Activated CD8-positive, alpha-beta memory T cell treated with anti-CD3 and anti-CD28 coated beads, Interleukin-2, amount 50 U/mL, for 24 hours (primary cell): Measurements from ENCODE around the gene EXOC4.
"Not testable (repeated sequence)": the region's sequence is repeated elsewhere in the genome, so short reads cannot be mapped to it uniquely, and the experiment has no call there.

ENCODE experiments used
- DNase-seq: peaks from one replicate; pipeline ENCODE4 v3.0.0-alpha.2; 2020; ENCODE audit errors: extremely low read depth

EXOC4 gene

GRCh38 chr7:133623721-133624120 is 370.8 kb downstream of the EXOC4 start:
- no peak for DNase-seq

DNA sequence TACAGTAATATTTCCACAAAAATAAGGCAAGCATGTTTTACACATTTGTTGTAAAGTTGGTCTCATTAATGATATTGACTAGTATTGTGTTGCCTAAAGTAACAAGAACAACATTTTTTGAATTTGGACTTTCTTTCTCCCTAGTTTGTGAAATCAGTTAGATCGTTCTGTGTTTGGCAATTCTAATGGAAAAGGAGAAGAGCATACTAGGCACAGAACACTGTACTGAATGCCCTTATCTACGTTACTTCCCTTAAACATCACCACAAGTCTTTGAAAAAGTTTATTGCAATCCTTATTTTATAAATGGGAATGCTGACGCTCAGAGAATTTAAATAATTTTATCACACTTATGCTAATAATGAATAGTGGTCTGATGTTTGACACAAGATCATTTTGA is 372.2 kb downstream of the EXOC4 start:
- DNase-seq = no peak

- no peak for DNase-seq
These were observed 376.8 kb downstream of the EXOC4 start for GRCh38 chr7:133629701-133630100.

- DNase-seq = no peak
These were observed 380.2 kb downstream of the EXOC4 start for GRCh38 chr7:133633055-133633454.

- DNase-seq = no peak
These were observed 382.7 kb downstream of the EXOC4 start for GRCh38 chr7:133635541-133635940.

- no peak for DNase-seq
These were observed 386.0 kb downstream of the EXOC4 start for GRCh38 chr7:133638857-133639256.

- no peak for DNase-seq
These were observed 388.6 kb downstream of the EXOC4 start for GRCh38 chr7:133641436-133641835.

GRCh38 chr7:133642907-133643306 is 390.0 kb downstream of the EXOC4 start:
- no peak for DNase-seq

GRCh38 chr7:133643652-133644051 is 390.8 kb downstream of the EXOC4 start:
- not testable (repeated sequence) for DNase-seq

DNA sequence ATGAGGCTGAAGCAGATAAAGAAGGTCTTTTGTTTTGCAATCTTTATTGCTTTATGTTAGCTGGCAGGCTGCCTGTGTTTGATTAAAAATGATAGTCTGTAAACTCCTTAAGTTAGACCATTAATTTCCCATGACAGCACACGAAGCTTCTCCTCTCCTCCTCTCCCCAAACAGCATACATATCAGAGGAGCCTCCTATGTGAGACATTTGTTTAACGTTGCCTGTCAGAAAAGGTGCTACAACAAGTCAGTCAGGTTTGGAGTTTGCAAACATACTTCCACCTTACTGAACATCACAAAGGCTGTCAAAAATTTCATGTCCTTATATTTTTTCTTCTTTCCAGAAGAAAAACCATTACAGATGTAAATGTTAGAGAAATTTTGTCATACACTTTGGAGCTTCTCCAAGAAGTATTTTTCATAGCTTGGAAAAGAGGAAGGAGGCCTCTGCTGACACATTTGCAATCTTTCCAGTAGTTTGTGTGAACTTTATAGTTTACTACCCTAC is 393.1 kb downstream of the EXOC4 start:
- no peak for DNase-seq

- no peak for DNase-seq
These were observed 393.8 kb downstream of the EXOC4 start for GRCh38 chr7:133646472-133647315.

DNA sequence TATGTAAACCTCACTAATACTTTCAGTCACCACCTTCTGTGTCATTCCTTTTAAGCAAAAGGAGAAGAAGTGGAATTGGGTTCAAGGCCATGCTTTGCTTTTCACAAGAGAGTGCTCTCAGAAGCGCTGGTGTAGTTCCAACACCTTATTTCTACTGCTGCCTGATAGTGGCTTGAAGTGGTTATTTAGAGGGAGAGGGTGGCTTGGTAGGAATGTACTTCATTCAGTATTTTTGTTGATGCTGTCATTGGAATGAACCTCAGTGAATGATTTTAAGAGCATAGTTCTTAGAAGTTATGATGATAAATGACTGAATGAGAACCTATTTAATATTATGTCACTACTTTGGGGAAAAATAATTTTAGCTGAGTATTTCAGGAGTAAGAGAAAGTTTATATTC is 396.7 kb downstream of the EXOC4 start:
- no peak for DNase-seq

DNA sequence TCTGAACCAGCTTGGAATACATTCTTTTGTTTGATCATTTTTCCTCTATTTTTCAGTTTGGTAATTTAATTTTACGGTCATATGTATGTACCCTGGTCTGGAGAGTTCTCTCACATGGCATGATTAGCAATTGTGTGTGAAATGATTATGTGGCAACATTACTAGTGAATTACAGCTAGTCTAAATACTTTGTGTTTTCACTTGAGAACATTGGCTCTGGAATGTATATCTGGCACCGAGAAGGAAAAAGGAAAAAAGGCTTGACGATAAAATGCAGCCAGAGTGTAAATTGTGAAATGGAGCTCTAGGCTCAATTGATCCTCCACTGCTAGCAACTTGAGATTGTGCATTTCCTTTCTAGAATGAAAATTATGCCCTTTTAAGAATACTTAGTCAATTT is 397.2 kb downstream of the EXOC4 start:
- DNase-seq = no peak

DNA sequence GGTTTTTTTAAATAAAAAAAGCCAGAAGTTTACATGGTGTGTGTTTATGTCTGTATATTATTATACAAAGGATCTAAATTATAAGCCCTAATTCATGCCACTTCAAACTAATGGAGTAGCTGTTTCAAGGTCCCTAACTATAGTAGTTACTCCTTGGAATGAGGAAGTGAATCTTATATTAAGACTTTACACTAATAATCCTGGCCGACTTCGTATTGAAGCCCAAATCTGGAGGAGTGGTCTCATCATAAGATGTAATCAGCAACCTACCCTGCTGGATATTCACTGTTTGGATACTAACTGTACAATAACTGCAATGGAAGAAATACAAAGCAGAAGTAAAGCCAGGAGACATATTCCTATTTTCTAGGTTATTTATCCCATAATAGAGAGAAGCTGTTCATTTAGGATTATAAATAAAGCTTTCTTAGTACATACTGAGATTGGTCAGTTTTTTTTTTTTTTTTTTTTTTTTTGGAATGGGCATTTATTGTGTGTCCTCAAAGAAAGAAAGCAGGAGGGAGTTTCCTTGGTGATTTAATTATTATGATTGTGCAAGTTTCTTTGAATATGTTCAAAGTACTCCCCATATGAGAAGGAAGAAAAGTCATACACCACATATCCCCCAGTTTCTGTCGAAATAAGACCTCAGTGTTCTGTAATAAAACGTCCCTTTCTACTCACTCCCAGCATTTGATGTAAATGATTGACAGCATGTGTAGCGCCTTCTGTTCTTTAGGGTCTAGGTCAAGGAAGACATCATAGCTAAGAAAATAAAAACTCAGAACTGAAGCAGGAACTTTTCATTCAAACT is 397.8 kb downstream of the EXOC4 start:
- no peak for DNase-seq

DNA sequence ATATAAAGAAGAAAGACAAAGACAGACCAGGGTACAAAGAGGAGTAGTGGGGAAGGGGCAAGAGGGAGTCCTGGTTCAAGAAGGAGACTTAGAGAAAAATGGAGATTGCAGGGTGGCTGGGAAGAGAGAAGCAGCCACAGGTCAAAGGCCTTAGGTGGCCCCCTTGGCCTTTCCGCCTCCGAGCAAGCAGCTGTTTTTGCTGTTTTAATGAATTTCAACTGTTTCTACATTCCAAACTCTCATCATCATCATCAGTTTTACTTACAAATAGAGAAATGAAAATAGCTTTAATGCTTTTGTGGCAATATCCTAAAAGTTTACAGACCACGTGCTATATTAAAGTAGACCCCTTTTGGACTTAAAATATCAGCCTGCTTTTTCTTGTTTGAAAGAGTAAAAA is 399.7 kb downstream of the EXOC4 start:
- no peak for DNase-seq

DNA sequence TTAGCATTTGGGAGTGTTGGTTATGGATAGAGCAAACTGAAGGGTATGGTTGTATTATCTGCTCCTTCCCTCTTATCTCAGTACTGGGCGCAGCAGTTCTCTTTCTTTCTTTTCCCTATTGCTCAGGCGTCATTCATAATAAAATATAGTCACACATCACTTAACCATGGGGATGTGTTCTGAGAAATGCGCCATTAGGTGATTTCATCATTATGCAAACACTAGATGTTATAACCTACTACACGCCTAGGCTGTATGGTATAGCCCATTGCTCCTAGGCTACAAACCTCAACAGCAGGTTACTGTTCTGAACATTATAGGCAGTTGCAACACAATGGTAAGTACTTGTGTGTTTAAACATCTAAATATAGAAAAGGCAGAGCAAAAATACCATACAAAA is 401.7 kb downstream of the EXOC4 start:
- no peak for DNase-seq

DNA sequence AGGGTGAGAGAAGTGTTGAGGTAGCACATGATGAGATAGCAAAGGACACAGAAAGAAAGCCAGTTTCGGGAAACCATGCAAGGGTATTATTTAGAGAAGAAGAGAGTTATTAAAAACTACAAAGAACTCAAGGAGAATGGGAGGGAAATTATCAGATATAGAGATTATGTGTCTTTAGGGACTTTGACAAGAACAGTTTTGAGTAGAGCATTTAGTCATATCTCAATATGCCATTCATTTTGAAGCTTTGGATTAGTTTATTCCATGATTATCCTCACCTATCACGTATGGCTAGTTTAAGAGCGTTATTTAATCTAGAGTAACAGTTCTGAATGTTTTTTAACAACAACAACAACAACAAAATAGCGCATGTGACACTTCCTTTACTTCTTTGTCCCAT is 409.4 kb downstream of the EXOC4 start:
- no peak for DNase-seq

GRCh38 chr7:133662830-133663229 is 410.0 kb downstream of the EXOC4 start:
- DNase-seq = no peak

GRCh38 chr7:133664528-133664927 is 411.6 kb downstream of the EXOC4 start:
- no peak for DNase-seq

DNA sequence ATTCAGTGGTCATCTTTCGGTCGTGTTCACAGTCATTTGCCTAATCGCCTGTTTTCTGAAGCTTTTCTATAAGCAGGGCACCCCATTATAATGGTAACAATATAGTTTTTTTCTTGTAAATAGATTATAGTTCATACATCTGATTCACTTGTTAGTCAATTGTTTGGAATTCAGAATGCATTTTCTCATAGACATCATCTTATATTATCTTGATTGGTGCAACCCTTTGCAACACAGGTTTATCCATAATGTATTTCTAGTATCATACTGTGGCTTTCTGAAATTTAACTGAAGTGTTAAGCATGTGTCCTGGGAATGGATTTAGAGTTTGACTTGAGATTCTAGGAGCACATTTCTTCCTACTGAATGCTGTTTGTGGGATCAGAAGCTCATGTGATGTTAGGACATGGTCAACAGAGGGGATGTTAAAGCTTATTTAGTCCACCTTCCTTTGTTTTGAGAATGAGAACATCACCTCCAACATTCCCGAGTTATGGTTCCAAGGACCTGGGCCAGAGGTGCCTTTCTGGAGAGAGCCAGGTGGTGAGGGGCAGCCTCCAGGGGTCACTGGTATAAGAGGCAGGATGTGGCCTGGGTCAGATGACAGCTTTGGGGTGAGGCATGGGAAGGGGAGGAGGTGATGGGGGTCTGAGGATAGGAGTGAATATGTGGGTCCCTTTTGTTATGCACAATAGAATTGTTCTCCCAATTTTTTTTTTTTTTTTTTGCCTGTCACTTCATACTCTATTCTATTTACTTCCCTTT is 415.6 kb downstream of the EXOC4 start:
- DNase-seq = no peak

DNA sequence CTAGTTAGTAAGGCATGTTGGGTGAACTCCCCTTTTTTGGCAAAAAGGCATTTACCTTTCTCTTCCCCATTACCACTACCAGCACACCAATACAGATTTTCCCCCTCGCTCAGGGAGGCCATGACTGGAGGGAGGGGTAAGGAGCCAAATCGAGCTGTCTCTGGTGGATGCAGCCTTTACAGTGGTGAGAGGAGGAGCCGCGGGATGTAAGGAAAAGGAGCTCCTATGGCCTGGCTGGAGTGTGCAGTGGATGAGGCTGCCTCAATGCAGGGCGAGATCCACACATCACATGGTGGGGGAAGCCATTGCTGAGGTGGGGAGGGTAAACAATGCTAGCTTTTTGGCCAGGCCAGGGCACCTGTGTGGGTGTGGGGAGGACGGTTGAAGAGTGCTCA is 416.2 kb downstream of the EXOC4 start:
- no peak for DNase-seq

- DNase-seq = no peak
These were observed 417.4 kb downstream of the EXOC4 start for GRCh38 chr7:133670250-133670649.
